Natural killer cell (primary cell): ENCODE data around the gene SPRED3. TPM values are rescaled to one million over a fixed set of nuclear protein-coding genes. Genes with fewer than 3 reads are reported as not detected.

ENCODE experiments used
- ATAC-seq, 3 donors: fragments of 150-1000 bp in 2 of 3; fragments of 200-7000 bp in 1 of 3; cut with Tn5 transposase; 1 replicate in 1 of 3; 2 replicates in 2 of 3; pipeline ENCODE4 v1.10.0; 2021; ENCODE audit warnings: mild to moderate bottlenecking in 2 of 3, moderate library complexity in 2 of 3
- DNase-seq, 2 donors: peaks; one replicate each; pipeline versions ENCODE4 v3.0.0 to v3.0.0-alpha.2; 2013 to 2021; ENCODE audit warnings: mixed read lengths in 1 of 2
- H3K27ac ChIP-seq: one replicate; pipeline ENCODE4 v1.5.1; 2013; ENCODE audit warnings: mild to moderate bottlenecking, low read length
- H3K27me3 ChIP-seq: one replicate; pipeline ENCODE4 v1.6.1; 2013; ENCODE audit warnings: low read length; ENCODE audit not compliant: control insufficient read depth, insufficient read depth
- H3K36me3 ChIP-seq: one replicate; pipeline ENCODE4 v1.6.1; 2013; ENCODE audit warnings: low read length; ENCODE audit not compliant: control insufficient read depth, insufficient read depth
- H3K4me1 ChIP-seq: one replicate; pipeline ENCODE4 v1.6.1; 2013; ENCODE audit warnings: low read length; ENCODE audit not compliant: control insufficient read depth, insufficient read depth
- H3K4me3 ChIP-seq: one replicate; pipeline ENCODE4 v1.5.1; 2013; ENCODE audit warnings: low read length
- H3K9me3 ChIP-seq: one replicate; pipeline ENCODE4 v1.6.1; 2013; ENCODE audit warnings: low read length; ENCODE audit not compliant: control insufficient read depth, insufficient read depth
- H3K27ac Mint-ChIP-seq, 2 donors: one replicate each; pipeline ENCODE4 v1.8.0; 2022; ENCODE audit warnings: mild to moderate bottlenecking in 2 of 2, mixed read lengths in 2 of 2, moderate library complexity in 1 of 2
- H3K27me3 Mint-ChIP-seq, 2 donors: one replicate each; pipeline ENCODE4 v1.8.0; 2022; ENCODE audit warnings: low read depth in 2 of 2, mixed read lengths in 2 of 2
- H3K36me3 Mint-ChIP-seq: one replicate; pipeline ENCODE4 v1.8.0; 2022; ENCODE audit warnings: mixed read lengths
- H3K4me1 Mint-ChIP-seq, 2 donors: one replicate each; pipeline ENCODE4 v1.8.0; 2022; ENCODE audit warnings: mixed read lengths in 2 of 2
- H3K4me3 Mint-ChIP-seq: one replicate; pipeline ENCODE4 v1.8.0; 2022; ENCODE audit warnings: mild to moderate bottlenecking, moderate library complexity, mixed read lengths
- H3K9me3 Mint-ChIP-seq, 2 donors: one replicate each; pipeline ENCODE4 v1.8.0; 2022; ENCODE audit warnings: mixed read lengths in 2 of 2
- CTCF ChIP-seq: fragments of 200-600 bp; IDR thresholded peaks from one replicate; pipeline ENCODE4 v1.8.0; 2022; ENCODE audit warnings: antibody characterized with exemption
- WGBS: methylation state at CpG from one replicate; pipeline ENCODE4 v1.1.7; 2013; ENCODE audit warnings: missing lambda C conversion rate; ENCODE audit not compliant: insufficient coverage; 5-methylcytosine and 5-hydroxymethylcytosine counted together
- intact Hi-C: fragments of 100-400 bp; cut with micrococcal nuclease; formaldehyde crosslinking; loops from one replicate; pipeline ENCODE4 v1.14.2; 2022
- total RNA-seq, 4 donors: library from RNA; stranded (reverse); fragments of 120-200 nt in 1 of 4; gene quantifications; one replicate each; pipeline versions ENCODE4 v1.2.3 to v1.2.4, GENCODE V29; 2013 to 2022

SPRED3 gene
- total RNA-seq, 3 donors from 2014 or later (not counting 1 experiment from before 2014, with no cell fraction given), result 1.1 to 4.2 (median 1.3) TPM

- intact Hi-C loops, result no loop called here
- no peaks in the 10 kb centered on the region for H3K9me3 Mint-ChIP-seq
- TF ChIP-seq CTCF, result no peak
- H3K4me3 Mint-ChIP-seq, result no peak overlapping the region
- H3K27ac ChIP-seq, result no peak overlapping the region
- peaks cover 8 to 14% of the 10 kb centered on the region in 2 donors for H3K4me1 Mint-ChIP-seq
- H3K27ac Mint-ChIP-seq, result no peak overlapping the region
- H3K27me3 Mint-ChIP-seq, result peaks cover 0 to 8% of the 10 kb centered on the region in 2 donors
- 74% methylated on average over 12 of the region's 12 CpGs for WGBS
- H3K27me3 ChIP-seq, result no peaks in the 10 kb centered on the region
- H3K4me3 ChIP-seq, result no peak overlapping the region
- no peaks in the 10 kb centered on the region for H3K36me3 Mint-ChIP-seq
- H3K4me1 ChIP-seq, result peaks cover 10% of the 10 kb centered on the region
- DNase-seq (no peak), ATAC-seq (no peak)
- no peaks in the 10 kb centered on the region for H3K36me3 ChIP-seq
- H3K9me3 ChIP-seq, result no peaks in the 10 kb centered on the region
Observed at GRCh38 chr19:38370299-38370698, 18.2 kb upstream of the SPRED3 start.

DNA sequence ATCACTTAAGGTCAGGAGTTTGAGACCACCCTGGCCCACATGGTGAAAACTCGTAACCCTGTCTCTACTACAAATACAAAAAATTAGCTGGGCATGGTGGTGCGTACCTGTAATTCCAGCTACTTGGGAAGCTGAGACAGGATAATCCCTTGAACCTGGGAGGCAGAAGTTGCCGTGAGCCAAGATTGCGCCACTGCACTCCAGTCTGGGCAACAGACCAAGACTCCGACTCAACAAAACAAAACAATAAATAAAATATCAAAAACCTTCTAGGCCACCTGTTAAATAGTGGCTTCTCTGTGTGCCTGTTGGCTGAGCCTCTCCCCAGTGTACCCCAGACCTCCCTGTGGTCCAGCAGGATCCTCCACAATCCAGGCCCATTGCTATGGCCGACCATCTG lies 17.4 kb upstream of the SPRED3 start:
- no peaks in the 10 kb centered on the region for H3K36me3 ChIP-seq
- peaks cover 16 to 21% of the 10 kb centered on the region in 2 donors for H3K4me1 Mint-ChIP-seq
- TF ChIP-seq CTCF, result no peak
- H3K4me3 Mint-ChIP-seq, result no peak overlapping the region
- no peak overlapping the region for H3K27ac ChIP-seq
- 91% methylated on average over 6 of the region's 6 CpGs for WGBS
- no peaks in the 10 kb centered on the region for H3K9me3 ChIP-seq
- peaks cover 18% of the 10 kb centered on the region for H3K4me1 ChIP-seq
- no peak overlapping the region for H3K27ac Mint-ChIP-seq
- intact Hi-C loops, result no loop called here
- no peaks in the 10 kb centered on the region for H3K27me3 ChIP-seq
- no peak overlapping the region for H3K4me3 ChIP-seq
- DNase-seq, result no peak
- ATAC-seq, result no peak
- H3K27me3 Mint-ChIP-seq, result peaks cover 0 to 8% of the 10 kb centered on the region in 2 donors
- H3K9me3 Mint-ChIP-seq, result no peaks in the 10 kb centered on the region
- no peaks in the 10 kb centered on the region for H3K36me3 Mint-ChIP-seq

- H3K4me1 Mint-ChIP-seq, result peaks cover 25 to 30% of the 10 kb centered on the region in 2 donors
- ATAC-seq, result no peak
- H3K4me3 ChIP-seq, result peak overlapping the region; percentile 33
Observed at GRCh38 chr19:38373907-38374331, 14.6 kb upstream of the SPRED3 start.

More at GRCh38 chr19:38373907-38374331, 14.6 kb upstream of the SPRED3 start:
- H3K36me3 Mint-ChIP-seq, result no peaks in the 10 kb centered on the region
- 93% methylated on average over 5 of the region's 6 CpGs for WGBS
- peaks cover 26% of the 10 kb centered on the region for H3K4me1 ChIP-seq
- no peaks in the 10 kb centered on the region for H3K9me3 ChIP-seq
- no peak for DNase-seq
- H3K4me3 Mint-ChIP-seq, result peak overlapping the region; percentile 100
- H3K27ac Mint-ChIP-seq, result peak overlapping the region; percentile 99 to 100
- intact Hi-C loops, result loop anchor here (1.0 to 2.0 kb wide), 5 partner anchors 15 to 467 kb away; partner anchors contain the start of genes CATSPERG, FAM98C, GGN and SIPA1L3
- no peak for TF ChIP-seq CTCF
- no peaks in the 10 kb centered on the region for H3K27me3 ChIP-seq
- peaks cover 2% of the 10 kb centered on the region for H3K36me3 ChIP-seq
- H3K27me3 Mint-ChIP-seq, result peaks cover 0 to 4% of the 10 kb centered on the region in 2 donors
- peak overlapping the region; percentile 91 for H3K27ac ChIP-seq
- H3K9me3 Mint-ChIP-seq, result no peaks in the 10 kb centered on the region
